ENCODE results near the gene METTL25B.

METTL25B gene

GRCh38 chr1:156773607-156774006 lies 45.3 kb downstream of the METTL25B start:
- H4K20me1 ChIP-seq (ENCODE audit: low read depth, low read length), result peaks cover 8% of the 10 kb centered on the region; the same call in 1 of the 2 replicates
- H3K36me3 ChIP-seq (ENCODE audit: low read length), result peaks cover 6% of the 10 kb centered on the region; the same call in 1 of the 2 replicates
- no peaks in the 10 kb centered on the region for H3K9me2 ChIP-seq (replicated peaks; ENCODE audit: insufficient read depth, low read length)
- no peaks in the 10 kb centered on the region for H3K27me3 ChIP-seq (ENCODE audit: low read length)
- H3K27ac ChIP-seq (ENCODE audit: low read depth, low read length), result no peak overlapping the region
- no peaks in the 10 kb centered on the region for H3K9me3 ChIP-seq (ENCODE audit: insufficient read depth, low read length)
- no peak overlapping the region for H3K4me2 ChIP-seq (ENCODE audit: low read depth, low read length, poor library complexity, severe bottlenecking)
- H2AFZ ChIP-seq (ENCODE audit: low read depth, low read length, severe bottlenecking), result no peak overlapping the region
- peaks cover 96% of the 10 kb centered on the region for H3K79me2 ChIP-seq (ENCODE audit: insufficient read depth, low read length)
- no peak overlapping the region for H3K9ac ChIP-seq (ENCODE audit: low read length)
- 0 out of 2 replicates have a peak, but pooled peaks cover 5% of the 10 kb centered on the region for H3F3A ChIP-seq (ENCODE audit: insufficient read depth)
- no peak overlapping the region for H3K4me3 ChIP-seq (ENCODE audit: insufficient read depth, low read length, poor library complexity, severe bottlenecking)
- no peak for TF ChIP-seq EZH2phosphoT487 (conservative IDR thresholded peaks at IDR 0.05; ENCODE audit: low read length)
- no peak for TF ChIP-seq CTCF (IDR thresholded peaks at IDR 0.05; ENCODE audit: insufficient read depth, low read length, poor library complexity, severe bottlenecking)

GRCh38 chr1:156775799-156776198 lies 47.5 kb downstream of the METTL25B start:
- no peaks in the 10 kb centered on the region for H3K9me3 ChIP-seq (ENCODE audit: insufficient read depth, low read length)
- H3K4me3 ChIP-seq (ENCODE audit: insufficient read depth, low read length, poor library complexity, severe bottlenecking), result no peak overlapping the region
- H3K27ac ChIP-seq (ENCODE audit: low read depth, low read length), result no peak overlapping the region
- H3K9me2 ChIP-seq (replicated peaks; ENCODE audit: insufficient read depth, low read length), result no peaks in the 10 kb centered on the region
- no peaks in the 10 kb centered on the region for H3K27me3 ChIP-seq (ENCODE audit: low read length)
- no peak overlapping the region for H3K4me2 ChIP-seq (ENCODE audit: low read depth, low read length, poor library complexity, severe bottlenecking)
- TF ChIP-seq CTCF (IDR thresholded peaks at IDR 0.05; ENCODE audit: insufficient read depth, low read length, poor library complexity, severe bottlenecking) (no peak), EZH2phosphoT487 (conservative IDR thresholded peaks at IDR 0.05; ENCODE audit: low read length) (no peak)
- peaks cover 6% of the 10 kb centered on the region; the same call in 1 of the 2 replicates for H3K36me3 ChIP-seq (ENCODE audit: low read length)
- no peak overlapping the region for H2AFZ ChIP-seq (ENCODE audit: low read depth, low read length, severe bottlenecking)
- H3K79me2 ChIP-seq (ENCODE audit: insufficient read depth, low read length), result peaks cover 91% of the 10 kb centered on the region
- no peak overlapping the region for H3K9ac ChIP-seq (ENCODE audit: low read length)
- H3F3A ChIP-seq (ENCODE audit: insufficient read depth), result 0 out of 2 replicates have a peak, but pooled peaks cover 5% of the 10 kb centered on the region
- peaks cover 8% of the 10 kb centered on the region; the same call in 1 of the 2 replicates for H4K20me1 ChIP-seq (ENCODE audit: low read depth, low read length)

GRCh38 chr1:156776942-156777341 lies 48.7 kb downstream of the METTL25B start:
- H3K4me2 ChIP-seq (ENCODE audit: low read depth, low read length, poor library complexity, severe bottlenecking), result no peak overlapping the region
- 0 out of 2 replicates have a peak, but pooled peaks cover 5% of the 10 kb centered on the region for H3F3A ChIP-seq (ENCODE audit: insufficient read depth)
- no peaks in the 10 kb centered on the region for H3K27me3 ChIP-seq (ENCODE audit: low read length)
- H3K79me2 ChIP-seq (ENCODE audit: insufficient read depth, low read length), result peaks cover 92% of the 10 kb centered on the region
- peaks cover 8% of the 10 kb centered on the region; the same call in 1 of the 2 replicates for H4K20me1 ChIP-seq (ENCODE audit: low read depth, low read length)
- H2AFZ ChIP-seq (ENCODE audit: low read depth, low read length, severe bottlenecking), result no peak overlapping the region
- H3K36me3 ChIP-seq (ENCODE audit: low read length), result peaks cover 6% of the 10 kb centered on the region
- H3K27ac ChIP-seq (ENCODE audit: low read depth, low read length), result no peak overlapping the region
- TF ChIP-seq CTCF (IDR thresholded peaks at IDR 0.05; ENCODE audit: insufficient read depth, low read length, poor library complexity, severe bottlenecking), result no peak
- no peak for TF ChIP-seq EZH2phosphoT487 (conservative IDR thresholded peaks at IDR 0.05; ENCODE audit: low read length)
- H3K9me2 ChIP-seq (replicated peaks; ENCODE audit: insufficient read depth, low read length), result no peaks in the 10 kb centered on the region
- no peak overlapping the region for H3K9ac ChIP-seq (ENCODE audit: low read length)
- H3K9me3 ChIP-seq (ENCODE audit: insufficient read depth, low read length), result no peaks in the 10 kb centered on the region
- no peak overlapping the region for H3K4me3 ChIP-seq (ENCODE audit: insufficient read depth, low read length, poor library complexity, severe bottlenecking)

Measured in SU-DHL-6 (cell line).